Osteocyte (in vitro differentiated cells): ENCODE data around the gene LMBR1. TPM values are rescaled to one million over a fixed set of nuclear protein-coding genes. Genes with fewer than 3 reads are reported as not detected.

Experiments used
- DNase-seq: peaks from one replicate; pipeline ENCODE4 v3.0.0; 2021; ENCODE audit warnings: mixed read lengths; ENCODE audit not compliant: unreplicated experiment; ENCODE audit errors: extremely low spot score
- H3K27ac Mint-ChIP-seq: one replicate; pipeline ENCODE4 v1.8.0; 2021; ENCODE audit warnings: mild to moderate bottlenecking, mixed read lengths; ENCODE audit not compliant: unreplicated experiment
- H3K27me3 Mint-ChIP-seq: one replicate; pipeline ENCODE4 v1.8.0; 2021; ENCODE audit warnings: mixed read lengths; ENCODE audit not compliant: unreplicated experiment
- H3K36me3 Mint-ChIP-seq: one replicate; pipeline ENCODE4 v1.8.0; 2021; ENCODE audit warnings: mixed read lengths; ENCODE audit not compliant: unreplicated experiment
- H3K4me1 Mint-ChIP-seq: one replicate; pipeline ENCODE4 v1.8.0; 2021; ENCODE audit warnings: mixed read lengths; ENCODE audit not compliant: unreplicated experiment
- H3K4me3 Mint-ChIP-seq: one replicate; pipeline ENCODE4 v1.8.0; 2021; ENCODE audit warnings: mild to moderate bottlenecking, moderate library complexity, mixed read lengths; ENCODE audit not compliant: unreplicated experiment
- H3K9me3 Mint-ChIP-seq: one replicate; pipeline ENCODE4 v1.8.0; 2021; ENCODE audit warnings: mixed read lengths; ENCODE audit not compliant: unreplicated experiment
- total RNA-seq: library from RNA; stranded (reverse); gene quantifications from 2 replicates; pipeline ENCODE4 v1.2.1, GENCODE V29; 2021
- TF ChIP-seq, protein P1 (sequence below): fragments of 200-600 bp; sonication (generic); IDR thresholded peaks from 2 replicates; pipeline ENCODE4 v1.5.0; 2021; ENCODE audit warnings: antibody characterized with exemption, mild to moderate bottlenecking, moderate library complexity

LMBR1 gene
- total RNA-seq, 1 donor from 2014 or later = 55.8 TPM

DNA sequence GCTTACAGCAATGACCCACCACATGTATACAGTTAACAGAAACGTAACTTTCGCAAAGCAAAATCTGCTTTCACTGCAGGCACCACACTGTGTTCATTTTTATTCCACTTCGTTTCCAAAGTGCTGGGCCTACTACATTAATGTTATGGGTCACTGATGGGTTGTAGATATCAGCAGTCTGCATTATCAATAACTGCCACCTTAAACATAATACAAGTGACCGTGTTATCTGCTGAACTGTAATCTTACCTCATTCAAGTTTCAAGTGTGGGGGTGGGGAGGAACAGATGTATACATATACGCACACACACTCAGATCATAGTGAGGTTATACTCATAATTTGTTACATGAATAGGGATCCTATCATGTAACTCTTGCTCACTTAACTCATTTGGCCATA lies 231.3 kb downstream of the LMBR1 start:
- no peak for DNase-seq
- no peak overlapping the region for H3K4me3 Mint-ChIP-seq
- TF ChIP-seq, protein P1, sequence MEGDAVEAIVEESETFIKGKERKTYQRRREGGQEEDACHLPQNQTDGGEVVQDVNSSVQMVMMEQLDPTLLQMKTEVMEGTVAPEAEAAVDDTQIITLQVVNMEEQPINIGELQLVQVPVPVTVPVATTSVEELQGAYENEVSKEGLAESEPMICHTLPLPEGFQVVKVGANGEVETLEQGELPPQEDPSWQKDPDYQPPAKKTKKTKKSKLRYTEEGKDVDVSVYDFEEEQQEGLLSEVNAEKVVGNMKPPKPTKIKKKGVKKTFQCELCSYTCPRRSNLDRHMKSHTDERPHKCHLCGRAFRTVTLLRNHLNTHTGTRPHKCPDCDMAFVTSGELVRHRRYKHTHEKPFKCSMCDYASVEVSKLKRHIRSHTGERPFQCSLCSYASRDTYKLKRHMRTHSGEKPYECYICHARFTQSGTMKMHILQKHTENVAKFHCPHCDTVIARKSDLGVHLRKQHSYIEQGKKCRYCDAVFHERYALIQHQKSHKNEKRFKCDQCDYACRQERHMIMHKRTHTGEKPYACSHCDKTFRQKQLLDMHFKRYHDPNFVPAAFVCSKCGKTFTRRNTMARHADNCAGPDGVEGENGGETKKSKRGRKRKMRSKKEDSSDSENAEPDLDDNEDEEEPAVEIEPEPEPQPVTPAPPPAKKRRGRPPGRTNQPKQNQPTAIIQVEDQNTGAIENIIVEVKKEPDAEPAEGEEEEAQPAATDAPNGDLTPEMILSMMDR = no peak
- no peaks in the 10 kb centered on the region for H3K36me3 Mint-ChIP-seq
- no peaks in the 10 kb centered on the region for H3K27me3 Mint-ChIP-seq
- no peak overlapping the region for H3K27ac Mint-ChIP-seq
- H3K9me3 Mint-ChIP-seq = no peaks in the 10 kb centered on the region
- H3K4me1 Mint-ChIP-seq = no peaks in the 10 kb centered on the region

DNA sequence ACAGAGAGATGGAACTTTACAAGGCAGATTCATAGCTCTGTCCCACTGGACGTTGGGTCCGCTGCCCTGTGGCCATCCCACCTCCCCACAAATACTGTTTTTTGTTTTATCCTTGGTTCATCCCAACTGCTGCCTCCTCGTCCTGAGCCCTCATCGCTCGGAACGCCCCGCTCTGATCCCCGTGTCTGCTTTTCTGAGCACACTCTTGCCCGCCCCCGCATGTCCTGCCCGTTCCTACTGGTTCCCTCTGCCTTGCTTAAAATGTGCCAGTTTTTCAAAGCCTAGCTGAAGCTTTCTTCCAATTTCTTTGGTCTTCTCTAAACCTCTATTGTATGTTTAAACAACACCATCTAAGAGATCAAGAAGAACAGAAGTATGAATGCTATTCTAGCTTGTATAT lies 233.0 kb downstream of the LMBR1 start:
- TF ChIP-seq, protein P1 = no peak
- Mint-ChIP-seq H3K27ac (no peak overlapping the region), H3K27me3 (no peaks in the 10 kb centered on the region), H3K4me3 (no peak overlapping the region), H3K4me1 (no peaks in the 10 kb centered on the region), H3K36me3 (no peaks in the 10 kb centered on the region), H3K9me3 (no peaks in the 10 kb centered on the region)
- DNase-seq = no peak

DNA sequence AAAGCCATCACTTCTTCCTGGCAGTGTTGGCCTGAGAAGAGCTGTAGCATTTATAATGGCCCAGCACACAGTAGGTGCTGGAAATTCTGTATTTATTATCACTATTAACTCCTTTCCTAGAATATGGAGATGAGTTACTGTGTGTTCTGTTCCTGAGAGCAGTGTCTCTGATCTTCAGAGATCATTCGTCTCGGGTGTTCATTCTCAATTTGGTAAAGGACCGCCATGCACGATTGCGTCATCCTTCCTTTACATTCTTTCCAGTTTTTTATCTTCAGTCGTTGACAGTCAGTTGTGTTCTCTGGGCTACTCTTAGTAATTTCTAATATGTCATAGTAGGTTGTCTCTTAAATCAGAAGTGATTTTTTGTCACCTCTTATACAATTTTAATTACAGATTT lies 233.8 kb downstream of the LMBR1 start:
- Mint-ChIP-seq H3K4me1 (no peaks in the 10 kb centered on the region), H3K36me3 (no peaks in the 10 kb centered on the region), H3K27ac (no peak overlapping the region), H3K9me3 (no peaks in the 10 kb centered on the region), H3K27me3 (no peaks in the 10 kb centered on the region), H3K4me3 (no peak overlapping the region)
- TF ChIP-seq, protein P1 = no peak
- no peak for DNase-seq

DNA sequence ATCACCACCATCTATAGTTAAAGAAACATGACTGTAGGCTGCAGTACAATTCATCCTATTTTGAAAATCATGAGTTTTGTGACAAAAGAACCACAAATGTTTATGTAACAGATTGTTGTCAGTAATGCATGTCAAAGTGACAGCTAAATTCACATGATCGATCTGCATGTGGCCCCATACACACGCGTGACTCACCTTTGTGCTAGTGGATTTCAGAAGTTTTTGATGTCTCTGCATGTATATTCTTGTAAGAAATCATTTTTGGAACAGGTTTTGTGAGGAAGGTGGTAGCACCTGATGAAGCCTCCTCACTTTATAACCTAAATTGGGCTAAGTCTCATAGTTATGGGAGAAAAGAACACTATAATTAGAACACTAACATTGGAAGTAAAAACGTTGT lies 235.3 kb downstream of the LMBR1 start:
- TF ChIP-seq, protein P1 = no peak
- H3K27ac Mint-ChIP-seq = no peak overlapping the region
- H3K4me3 Mint-ChIP-seq = no peak overlapping the region
- no peaks in the 10 kb centered on the region for H3K9me3 Mint-ChIP-seq
- DNase-seq = no peak
- no peaks in the 10 kb centered on the region for H3K4me1 Mint-ChIP-seq
- no peaks in the 10 kb centered on the region for H3K36me3 Mint-ChIP-seq
- no peaks in the 10 kb centered on the region for H3K27me3 Mint-ChIP-seq

DNA sequence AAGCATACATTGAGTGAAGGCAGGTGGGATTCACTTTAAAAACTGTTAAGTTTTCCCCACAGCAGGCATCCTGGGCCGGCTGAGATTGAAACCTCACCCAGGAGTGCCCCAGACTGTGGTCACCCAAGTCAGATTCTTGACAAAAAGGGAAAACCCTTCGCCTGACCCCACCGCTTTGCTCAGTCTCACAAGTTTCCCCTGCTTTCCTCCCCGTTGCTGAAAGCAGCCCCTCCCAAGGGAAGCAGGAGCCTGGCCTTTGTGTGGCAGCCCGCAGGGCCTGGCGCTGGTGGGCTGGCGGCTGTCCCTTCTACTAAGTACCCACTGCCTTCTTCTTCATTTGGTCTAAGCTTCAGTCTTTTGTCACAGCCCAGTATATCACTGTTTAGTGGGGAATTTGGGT lies 236.4 kb downstream of the LMBR1 start:
- no peak overlapping the region for H3K27ac Mint-ChIP-seq
- TF ChIP-seq, protein P1 = no peak
- no peak overlapping the region for H3K4me3 Mint-ChIP-seq
- no peaks in the 10 kb centered on the region for H3K36me3 Mint-ChIP-seq
- no peaks in the 10 kb centered on the region for H3K9me3 Mint-ChIP-seq
- no peak for DNase-seq
- H3K4me1 Mint-ChIP-seq = peaks cover under 1% of the 10 kb centered on the region
- no peaks in the 10 kb centered on the region for H3K27me3 Mint-ChIP-seq
